B cell (primary cell): ENCODE data around the gene NCLN. TPM values are rescaled to one million over a fixed set of nuclear protein-coding genes. Genes with fewer than 3 reads are reported as not detected.

Experiments used
- ATAC-seq: fragments of 200-7000 bp; cut with Tn5 transposase; one replicate; pipeline ENCODE4 v1.10.0; 2021; ENCODE audit warnings: low read depth, mild to moderate bottlenecking, moderate number of reproducible peaks, moderate library complexity
- CTCF ChIA-PET: fragments of 350-600 bp; sonication (Branson Sonifier 250); formaldehyde crosslinking; loops from one replicate; lab custom pipeline; 2021; ENCODE audit warnings: antibody characterized with exemption, inconsistent platforms; lab: Charles Lee
- POLR2A ChIA-PET: fragments of 350-600 bp; sonication (Branson Sonifier 250); formaldehyde crosslinking; loops from one replicate; lab custom pipeline; 2021; ENCODE audit warnings: antibody characterized with exemption; lab: Charles Lee
- DNase-seq: peaks from one replicate; pipeline ENCODE4 v3.0.0; 2013
- H2AFZ ChIP-seq: 2 replicates; pipeline ENCODE4 v1.6.1; 2012; ENCODE audit warnings: mild to moderate bottlenecking, low read depth, low read length; ENCODE audit not compliant: insufficient read depth, poor library complexity, severe bottlenecking
- H3K27ac ChIP-seq, 2 donors: 1 replicate in 1 of 2; 2 replicates in 1 of 2; pipeline ENCODE4 v1.5.1; 2012 to 2013; ENCODE audit warnings: low read length in 2 of 2, mild to moderate bottlenecking in 2 of 2, moderate library complexity in 1 of 2
- H3K27me3 ChIP-seq, 4 experiments: fragments of 200-600 bp in 1 of 4; sonication (generic) in 1 of 4; replicated peaks in 1 of 4; 1 replicate in 2 of 4; 2 replicates in 2 of 4; pipeline versions ENCODE4 v1.6.1 to v1.7.0; 2013 to 2016; ENCODE audit warnings: low read length in 3 of 4, mild to moderate bottlenecking in 2 of 4, mixed read lengths in 1 of 4, moderate library complexity in 1 of 4; ENCODE audit not compliant: insufficient read depth in 4 of 4, control insufficient read depth in 3 of 4; ENCODE audit errors: control extremely low read depth in 1 of 4
- H3K36me3 ChIP-seq, 2 experiments: replicated peaks in 1 of 2; 1 replicate in 1 of 2; 2 replicates in 1 of 2; pipeline versions ENCODE4 v1.6.1 to v1.7.1; 2013; ENCODE audit warnings: low read length in 1 of 2; ENCODE audit not compliant: insufficient read depth in 2 of 2, control insufficient read depth in 1 of 2; ENCODE audit errors: control extremely low read depth in 1 of 2, extremely low read depth in 1 of 2
- H3K4me1 ChIP-seq, 2 donors: fragments of 200-600 bp in 1 of 2; sonication (generic) in 1 of 2; 1 replicate in 1 of 2; 2 replicates in 1 of 2; pipeline versions ENCODE4 v1.5.1 to v1.6.1; 2013 to 2017; ENCODE audit warnings: low read length in 2 of 2; ENCODE audit not compliant: control insufficient read depth in 2 of 2, insufficient read depth in 2 of 2
- H3K4me2 ChIP-seq: replicated peaks from 2 replicates; pipeline ENCODE3; 2012; ENCODE audit warnings: mild to moderate bottlenecking, low read depth, low read length; ENCODE audit not compliant: poor library complexity, severe bottlenecking
- H3K4me3 ChIP-seq, 5 experiments: fragments of 200-600 bp in 1 of 5; sonication (generic) in 1 of 5; 1 replicate in 3 of 5; 2 replicates in 2 of 5; pipeline versions ENCODE4 v1.5.1 to v1.7.0; 2011 to 2016; ENCODE audit warnings: low read length in 4 of 5, mild to moderate bottlenecking in 4 of 5, low read depth in 2 of 5, control low read depth in 1 of 5, moderate library complexity in 1 of 5; ENCODE audit not compliant: insufficient read depth in 1 of 5; ENCODE audit errors: control extremely low read depth in 1 of 5, extremely low read depth in 1 of 5
- H3K79me2 ChIP-seq: fragments of 200-600 bp; sonication (generic); one replicate; pipeline ENCODE4 v1.6.0; 2016; ENCODE audit warnings: low read length; ENCODE audit not compliant: control insufficient read depth, insufficient read depth
- H3K9ac ChIP-seq: fragments of 200-600 bp; sonication (generic); 2 replicates; pipeline ENCODE4 v1.6.1; 2017; ENCODE audit warnings: mild to moderate bottlenecking, low read length, moderate library complexity
- H3K9me3 ChIP-seq, 3 donors: one replicate each; pipeline versions ENCODE4 v1.6.1 to v1.7.1; 2013; ENCODE audit warnings: low read length in 2 of 3; ENCODE audit not compliant: control insufficient read depth in 2 of 3, insufficient read depth in 1 of 3; ENCODE audit errors: control extremely low read depth in 1 of 3
- H4K20me1 ChIP-seq: 2 replicates; pipeline ENCODE4 v1.6.0; 2012; ENCODE audit warnings: mild to moderate bottlenecking, low read length; ENCODE audit not compliant: insufficient read depth, control insufficient read depth, poor library complexity, severe bottlenecking
- H3K27ac Mint-ChIP-seq: one replicate; pipeline ENCODE4 v1.8.0; 2021; ENCODE audit warnings: mixed read lengths
- H3K27me3 Mint-ChIP-seq: one replicate; pipeline ENCODE4 v1.8.0; 2021; ENCODE audit warnings: mixed read lengths
- H3K4me1 Mint-ChIP-seq: one replicate; pipeline ENCODE4 v1.8.0; 2021; ENCODE audit warnings: mixed read lengths
- H3K4me3 Mint-ChIP-seq: one replicate; pipeline ENCODE4 v1.8.0; 2021; ENCODE audit warnings: mixed read lengths
- H3K9me3 Mint-ChIP-seq: one replicate; pipeline ENCODE4 v1.8.0; 2022; ENCODE audit warnings: mixed read lengths; ENCODE audit not compliant: insufficient read depth
- EZH2 ChIP-seq: IDR thresholded peaks from 2 replicates; pipeline ENCODE4 v1.6.1; 2012; ENCODE audit warnings: borderline replicate concordance, low read depth, mild to moderate bottlenecking, moderate library complexity, low read length; ENCODE audit not compliant: insufficient read depth, poor library complexity, severe bottlenecking
- WGBS: methylation state at CpG from one replicate; pipeline ENCODE4 v1.1.5; 2013; ENCODE audit warnings: missing lambda C conversion rate; ENCODE audit not compliant: insufficient coverage; 5-methylcytosine and 5-hydroxymethylcytosine counted together
- intact Hi-C: fragments of 100-400 bp; cut with micrococcal nuclease; formaldehyde crosslinking; loops from one replicate; pipeline ENCODE4 v1.10.0; 2022
- polyA minus RNA-seq: library from RNA; depleted of rRNA, polyadenylated mRNA; stranded (reverse); fragments of >200 nt; gene quantifications from 2 replicates; pipeline ENCODE4 v1.2.3, GENCODE V29; 2012
- polyA plus RNA-seq: library from polyadenylated mRNA; depleted of rRNA; stranded (reverse); fragments of >200 nt; gene quantifications from 2 replicates; pipeline ENCODE4 v1.2.3, GENCODE V29; 2012
- total RNA-seq, 2 donors: library from RNA; stranded (reverse); fragments of 120-200 nt in 1 of 2; gene quantifications; 1 replicate in 1 of 2; 2 replicates in 1 of 2; pipeline versions ENCODE4 v1.2.3 to v1.2.4, GENCODE V29; 2013 to 2022
- TF ChIP-seq, protein P1 (sequence below): fragments of 200-600 bp; IDR thresholded peaks from one replicate; pipeline ENCODE4 v1.8.0; 2022; ENCODE audit warnings: antibody characterized with exemption, mild to moderate bottlenecking

The NCLN gene, protein sequence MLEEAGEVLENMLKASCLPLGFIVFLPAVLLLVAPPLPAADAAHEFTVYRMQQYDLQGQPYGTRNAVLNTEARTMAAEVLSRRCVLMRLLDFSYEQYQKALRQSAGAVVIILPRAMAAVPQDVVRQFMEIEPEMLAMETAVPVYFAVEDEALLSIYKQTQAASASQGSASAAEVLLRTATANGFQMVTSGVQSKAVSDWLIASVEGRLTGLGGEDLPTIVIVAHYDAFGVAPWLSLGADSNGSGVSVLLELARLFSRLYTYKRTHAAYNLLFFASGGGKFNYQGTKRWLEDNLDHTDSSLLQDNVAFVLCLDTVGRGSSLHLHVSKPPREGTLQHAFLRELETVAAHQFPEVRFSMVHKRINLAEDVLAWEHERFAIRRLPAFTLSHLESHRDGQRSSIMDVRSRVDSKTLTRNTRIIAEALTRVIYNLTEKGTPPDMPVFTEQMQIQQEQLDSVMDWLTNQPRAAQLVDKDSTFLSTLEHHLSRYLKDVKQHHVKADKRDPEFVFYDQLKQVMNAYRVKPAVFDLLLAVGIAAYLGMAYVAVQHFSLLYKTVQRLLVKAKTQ
- total RNA-seq (53.6 and 55.0 TPM in 2 replicates), polyA plus RNA-seq (82.0 and 92.1 TPM in 2 replicates), polyA minus RNA-seq (47.0 and 70.6 TPM in 2 replicates)
- 18.7 TPM for total RNA-seq (2013)

DNA sequence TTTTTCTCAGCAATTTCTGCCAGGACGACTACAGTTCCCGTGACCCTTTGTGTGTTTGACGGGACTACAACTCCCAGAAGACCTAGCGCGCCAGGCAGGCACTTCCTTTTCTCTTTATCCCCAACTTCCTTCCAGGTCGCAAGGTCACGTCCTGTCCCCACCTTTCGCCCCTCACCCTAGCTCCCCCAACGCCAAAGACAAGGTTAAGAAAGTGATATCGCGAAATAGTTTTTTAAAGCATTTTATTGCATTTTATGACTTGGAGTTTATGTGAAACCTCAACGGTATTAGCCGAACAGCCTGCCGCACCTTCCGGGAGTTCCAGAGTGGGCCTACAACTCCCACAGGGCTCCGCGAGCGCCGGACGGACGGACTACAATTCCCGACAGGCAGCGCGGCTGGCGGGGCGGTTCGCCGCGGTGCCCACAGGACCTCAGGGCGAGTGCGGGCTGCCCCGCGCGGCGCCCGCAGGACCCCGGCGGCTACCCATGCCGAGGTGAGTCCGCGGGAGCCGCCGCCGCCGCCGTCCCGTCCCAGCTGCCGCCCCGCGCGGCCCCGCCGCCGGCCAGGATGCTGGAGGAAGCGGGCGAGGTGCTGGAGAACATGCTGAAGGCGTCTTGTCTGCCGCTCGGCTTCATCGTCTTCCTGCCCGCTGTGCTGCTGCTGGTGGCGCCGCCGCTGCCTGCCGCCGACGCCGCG, at the start of gene NCLN:
Gene NCLN (plus strand): TSS at position 470 of the 699 bp plus-strand sequence. CDS start 101 bp downstream, at position 571.
- ATAC-seq = peak; percentile 88
- H3K27ac Mint-ChIP-seq = peak within 1 kb of the TSS; percentile 94
- ChIA-PET CTCF (interaction anchor here (0.6 to 1.9 kb wide), 3 partner anchors 24 to 82 kb away, joined by 3 to 4 read pairs (median 4); no protein-coding TSS in a partner anchor), POLR2A (interaction anchor here (0.7 to 1.7 kb wide), 4 partner anchors 9 to 1917 kb away, joined by 3 to 4 read pairs (median 3); no protein-coding TSS in a partner anchor)
- no peaks in the 10 kb centered on the region for H3K9me3 Mint-ChIP-seq
- Histone ChIP-seq H3K9ac (peak within 1 kb of the TSS; percentile 88), H3K4me3 (peak within 1 kb of the TSS; percentile 61 to 88 (median 79)), H3K79me2 (peaks cover 95% of the 10 kb centered on the region), H3K4me2 (peak within 1 kb of the TSS; percentile 100), H3K4me1 (peaks cover 51 to 83% of the 10 kb centered on the region in 2 donors), H2AFZ (peak within 1 kb of the TSS; percentile 77), H3K9me3 (no peaks in the 10 kb centered on the region), H3K27ac (peak within 1 kb of the TSS; percentile 62 to 77), H3K27me3 (no peaks in the 10 kb centered on the region), H4K20me1 (peaks cover 98% of the 10 kb centered on the region), H3K36me3 (peaks cover 0 to 43% of the 10 kb centered on the region in 2 experiments)
- WGBS = under 1% methylated on average over 65 of the region's 69 CpGs
- TF ChIP-seq, protein P1, sequence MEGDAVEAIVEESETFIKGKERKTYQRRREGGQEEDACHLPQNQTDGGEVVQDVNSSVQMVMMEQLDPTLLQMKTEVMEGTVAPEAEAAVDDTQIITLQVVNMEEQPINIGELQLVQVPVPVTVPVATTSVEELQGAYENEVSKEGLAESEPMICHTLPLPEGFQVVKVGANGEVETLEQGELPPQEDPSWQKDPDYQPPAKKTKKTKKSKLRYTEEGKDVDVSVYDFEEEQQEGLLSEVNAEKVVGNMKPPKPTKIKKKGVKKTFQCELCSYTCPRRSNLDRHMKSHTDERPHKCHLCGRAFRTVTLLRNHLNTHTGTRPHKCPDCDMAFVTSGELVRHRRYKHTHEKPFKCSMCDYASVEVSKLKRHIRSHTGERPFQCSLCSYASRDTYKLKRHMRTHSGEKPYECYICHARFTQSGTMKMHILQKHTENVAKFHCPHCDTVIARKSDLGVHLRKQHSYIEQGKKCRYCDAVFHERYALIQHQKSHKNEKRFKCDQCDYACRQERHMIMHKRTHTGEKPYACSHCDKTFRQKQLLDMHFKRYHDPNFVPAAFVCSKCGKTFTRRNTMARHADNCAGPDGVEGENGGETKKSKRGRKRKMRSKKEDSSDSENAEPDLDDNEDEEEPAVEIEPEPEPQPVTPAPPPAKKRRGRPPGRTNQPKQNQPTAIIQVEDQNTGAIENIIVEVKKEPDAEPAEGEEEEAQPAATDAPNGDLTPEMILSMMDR = no peak
- TF ChIP-seq EZH2 = no peak
- peak within 1 kb of the TSS; percentile 93 for H3K4me3 Mint-ChIP-seq
- H3K27me3 Mint-ChIP-seq = no peaks in the 10 kb centered on the region
- intact Hi-C loops = loop anchor here (1.0 to 10.0 kb wide), 5 partner anchors 121 to 1941 kb away; partner anchors contain the start of genes ATP5F1D, DOHH, FEM1A and MIDN
- H3K4me1 Mint-ChIP-seq = peaks cover 66% of the 10 kb centered on the region
- DNase-seq = peak; percentile 98
